HG03442 (cell line): ENCODE data around the gene HAUS7.

ENCODE experiments used
- ATAC-seq: cut with Tn5 transposase; IDR thresholded peaks from one replicate; pipeline ENCODE4 v1.9.1; 2021; ENCODE audit warnings: mild to moderate bottlenecking, moderate library complexity; ENCODE audit not compliant: unreplicated experiment

The HAUS7 gene

GRCh38 chrX:153441981-153442380 lies 28.4 kb downstream of the HAUS7 start:
- ATAC-seq = no peak

GRCh38 chrX:153441296-153441695 lies 29.1 kb downstream of the HAUS7 start:
- no peak for ATAC-seq

GRCh38 chrX:153440556-153441135 lies 29.7 kb downstream of the HAUS7 start:
- no peak for ATAC-seq

GRCh38 chrX:153439977-153440376 lies 30.4 kb downstream of the HAUS7 start:
- no peak for ATAC-seq

- ATAC-seq = no peak
Measured at GRCh38 chrX:153438532-153438931, 31.8 kb downstream of the HAUS7 start.

- no peak for ATAC-seq
Measured at GRCh38 chrX:153435845-153436244, 34.5 kb downstream of the HAUS7 start.

- ATAC-seq = no peak
Measured at GRCh38 chrX:153434801-153435200, 35.6 kb downstream of the HAUS7 start.

GRCh38 chrX:153433781-153434285 lies 36.5 kb downstream of the HAUS7 start:
- no peak for ATAC-seq

GRCh38 chrX:153433161-153433680 lies 37.2 kb downstream of the HAUS7 start:
- no peak for ATAC-seq

- ATAC-seq = no peak
Measured at GRCh38 chrX:153430796-153431195, 39.6 kb downstream of the HAUS7 start.

- no peak for ATAC-seq
Measured at GRCh38 chrX:153426204-153426603, 44.2 kb downstream of the HAUS7 start.

- ATAC-seq = no peak
Measured at GRCh38 chrX:153423652-153424051, 46.7 kb downstream of the HAUS7 start.

GRCh38 chrX:153421856-153422255 lies 48.5 kb downstream of the HAUS7 start:
- no peak for ATAC-seq

GRCh38 chrX:153420851-153421599 lies 49.4 kb downstream of the HAUS7 start:
- no peak for ATAC-seq

- no peak for ATAC-seq
Measured at GRCh38 chrX:153417637-153418036, 52.7 kb downstream of the HAUS7 start.

GRCh38 chrX:153416781-153417450 lies 53.5 kb downstream of the HAUS7 start:
- ATAC-seq = no peak

GRCh38 chrX:153414856-153415510 lies 55.4 kb downstream of the HAUS7 start:
- no peak for ATAC-seq

GRCh38 chrX:153413731-153414130 lies 56.6 kb downstream of the HAUS7 start:
- no peak for ATAC-seq

- no peak for ATAC-seq
Measured at GRCh38 chrX:153412746-153413720, 57.3 kb downstream of the HAUS7 start.

- ATAC-seq = no peak
Measured at GRCh38 chrX:153411988-153412574, 58.3 kb downstream of the HAUS7 start.
